IPS DF 19.7 (cell line): ENCODE measurements around the gene SLC26A5.
A peak's percentile ranks its signal among the peaks of the same experiment; 100 is the strongest.
"Not testable (repeated sequence)": the region's sequence is repeated elsewhere in the genome, so short reads cannot be mapped to it uniquely, and the experiment has no call there.

Source experiments
- DNase-seq: peaks from one replicate; pipeline ENCODE4 v3.0.0-alpha.2; 2013; ENCODE audit warnings: low read depth, low spot score

The SLC26A5 gene

GRCh38 chr7:103399687-103400086, 46.3 kb downstream of the SLC26A5 start:
- not testable (repeated sequence) for DNase-seq

- no peak for DNase-seq
Measured at GRCh38 chr7:103398483-103399127, 47.4 kb downstream of the SLC26A5 start.

GRCh38 chr7:103396471-103396870, 49.5 kb downstream of the SLC26A5 start:
- DNase-seq: no peak

GRCh38 chr7:103395071-103395470, 50.9 kb downstream of the SLC26A5 start:
- DNase-seq: no peak

- no peak for DNase-seq
Measured at GRCh38 chr7:103394566-103394965, 51.4 kb downstream of the SLC26A5 start.

- DNase-seq: no peak
Measured at GRCh38 chr7:103391976-103392375, 54.0 kb downstream of the SLC26A5 start.

GRCh38 chr7:103391150-103391549, 54.9 kb downstream of the SLC26A5 start:
- DNase-seq: no peak

GRCh38 chr7:103389263-103389662, 56.7 kb downstream of the SLC26A5 start:
- no peak for DNase-seq

- DNase-seq: no peak
Measured at GRCh38 chr7:103388469-103389140, 57.4 kb downstream of the SLC26A5 start.

- no peak for DNase-seq
Measured at GRCh38 chr7:103387242-103387641, 58.8 kb downstream of the SLC26A5 start.

- DNase-seq: no peak
Measured at GRCh38 chr7:103382032-103382402, 64.0 kb downstream of the SLC26A5 start.

- no peak for DNase-seq
Measured at GRCh38 chr7:103381280-103382031, 64.6 kb downstream of the SLC26A5 start.

- no peak for DNase-seq
Measured at GRCh38 chr7:103380395-103381191, 65.4 kb downstream of the SLC26A5 start.

GRCh38 chr7:103379270-103379975, 66.6 kb downstream of the SLC26A5 start:
- DNase-seq: no peak

GRCh38 chr7:103373866-103374643, 72.0 kb downstream of the SLC26A5 start:
- DNase-seq: no peak

- no peak for DNase-seq
Measured at GRCh38 chr7:103369432-103369831, 76.6 kb downstream of the SLC26A5 start.

GRCh38 chr7:103349805-103350204, 96.2 kb downstream of the SLC26A5 start:
- no peak for DNase-seq

GRCh38 chr7:103348959-103349358, 97.0 kb downstream of the SLC26A5 start:
- DNase-seq: no peak

- DNase-seq: no peak
Measured at GRCh38 chr7:103348452-103348851, 97.6 kb downstream of the SLC26A5 start.

- DNase-seq: peak; percentile 83
Measured at GRCh38 chr7:103347507-103348267, 98.3 kb downstream of the SLC26A5 start, which contains the start of gene PSMC2. TSS of gene PSMC2 (plus strand) at chr7:103347643. CDS start at chr7:103347712, 69 bp downstream.
